ENCODE data around the gene ARHGDIA.

- TF ChIP-seq POLR2AphosphoS5 (IDR thresholded peaks at IDR 0.05; ENCODE audit: low read depth, low read length) = no peak
- TF ChIP-seq EP300 (IDR thresholded peaks at IDR 0.05; ENCODE audit: borderline replicate concordance in 1 of 2, low read depth in 2 of 2, low read length in 2 of 2) = no peak
- no peak for TF ChIP-seq CTCF (IDR thresholded peaks at IDR 0.05; ENCODE audit: control extremely low read depth in 1 of 3, insufficient read depth in 1 of 3, low read depth in 1 of 3, low read length in 3 of 3)
- TF ChIP-seq JUN (IDR thresholded peaks at IDR 0.05; ENCODE audit: low read depth, low read length) = no peak
- TF ChIP-seq RXRA (IDR thresholded peaks at IDR 0.05; ENCODE audit: insufficient read depth, low read depth, low read length) = no peak
- TF ChIP-seq BRCA1 (IDR thresholded peaks at IDR 0.05; ENCODE audit: low read depth, low read length) = no peak
- no peak for TF ChIP-seq POLR2A (IDR thresholded peaks at IDR 0.05; ENCODE audit: control extremely low read depth in 1 of 2, low read depth in 2 of 2, low read length in 2 of 2)
These were observed 44.2 kb upstream of the ARHGDIA start for GRCh38 chr17:81915331-81915730.
